ENCODE measurements around the gene PEDS1.

Gene PEDS1

DNA sequence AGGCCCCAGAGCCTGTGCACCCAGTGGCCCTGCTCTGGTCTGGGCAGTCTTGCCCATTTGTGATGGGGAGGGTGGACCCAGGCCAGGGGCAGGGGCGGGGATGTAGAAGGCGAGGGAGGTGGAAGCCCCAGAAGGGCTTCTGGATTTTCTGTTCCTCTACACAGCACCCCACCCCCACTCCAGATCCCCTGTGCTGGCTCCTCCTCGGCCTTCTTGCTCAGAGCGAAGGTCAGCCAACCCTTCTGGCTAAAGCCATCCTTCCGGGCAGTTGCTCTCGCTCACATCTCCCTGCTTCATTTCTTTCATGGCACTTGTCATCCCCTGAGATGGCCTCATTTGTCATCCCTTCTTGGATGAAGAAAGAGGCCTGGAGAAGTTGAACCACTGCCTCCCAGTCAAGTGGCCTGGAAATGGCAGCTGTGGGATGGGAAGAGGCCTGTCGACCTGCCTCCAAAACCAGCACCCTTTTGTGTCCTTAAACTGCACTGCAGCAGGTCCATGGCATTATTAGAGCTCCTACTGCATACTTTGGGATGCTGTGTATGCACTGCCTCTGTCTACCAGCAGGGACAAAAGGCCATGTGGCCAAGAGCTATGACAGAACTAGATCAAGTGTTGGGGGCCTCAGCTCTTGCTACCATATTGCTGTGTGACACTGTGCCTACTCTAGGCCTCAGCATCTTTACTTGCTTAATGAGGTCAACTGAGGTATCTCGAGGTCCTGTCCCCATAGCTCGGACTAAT lies 19.9 kb downstream of the PEDS1 start:
- no peak for DNase-seq

- no peak for DNase-seq
Observed at GRCh38 chr20:50133041-50133440, 20.5 kb downstream of the PEDS1 start.

DNA sequence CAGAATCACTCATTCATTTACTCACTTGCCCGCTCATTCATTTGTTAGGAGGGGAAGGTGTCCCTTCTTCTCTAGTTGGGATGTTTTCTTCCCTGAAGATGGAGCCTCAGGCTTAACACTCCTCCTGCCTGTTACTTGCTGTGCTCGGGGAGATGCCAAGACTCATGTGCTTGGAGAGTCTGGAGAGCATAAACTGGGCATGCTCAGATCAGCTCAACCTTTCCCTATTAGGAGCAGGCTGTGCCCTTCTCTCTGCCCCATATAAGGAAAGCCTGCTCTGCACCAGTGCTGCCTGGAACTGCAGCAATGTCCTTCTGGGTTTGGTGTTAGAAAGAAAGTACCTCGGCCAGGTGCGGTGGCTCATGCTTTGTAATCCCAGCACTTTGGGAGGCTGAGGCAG lies 22.5 kb downstream of the PEDS1 start:
- DNase-seq, result no peak

DNA sequence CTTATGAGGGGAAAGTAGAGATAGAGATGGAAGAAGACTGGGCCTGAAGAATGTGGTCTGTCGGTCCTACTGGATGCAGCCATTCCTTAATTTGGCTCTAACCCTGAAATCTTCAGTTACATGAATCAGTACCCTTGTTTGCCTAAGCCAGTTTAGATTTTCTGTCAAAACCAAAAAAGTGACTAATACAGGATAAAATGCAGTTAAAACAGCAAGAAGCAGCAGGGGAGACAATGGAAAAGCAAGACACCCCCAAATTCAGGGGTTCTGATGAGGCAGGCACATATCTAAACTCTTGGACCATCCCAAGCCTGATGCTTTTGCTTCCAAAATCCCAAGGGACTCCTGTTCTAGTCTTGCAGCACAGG lies 23.2 kb downstream of the PEDS1 start:
- DNase-seq, result no peak

- DNase-seq, result no peak
Observed at GRCh38 chr20:50129662-50130355, 23.7 kb downstream of the PEDS1 start.

DNA sequence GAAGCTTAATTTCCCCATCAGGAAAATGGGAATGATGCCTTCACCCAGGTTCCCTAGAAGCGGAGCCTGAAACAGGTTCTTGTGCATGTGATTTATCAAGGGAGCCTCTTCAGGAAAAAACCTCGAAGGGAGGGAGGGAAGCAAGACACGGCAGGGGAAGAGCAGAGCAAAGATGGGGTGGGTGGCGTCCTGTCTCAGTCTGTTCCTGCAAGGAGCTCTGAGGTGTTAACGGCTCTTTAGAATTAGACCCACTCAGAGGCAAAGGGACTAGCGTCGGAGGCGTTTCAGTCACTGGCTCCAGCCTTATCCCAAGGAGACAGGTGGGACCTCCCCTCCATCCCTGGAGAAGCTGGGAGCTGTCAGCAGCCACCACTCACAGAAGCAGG lies 25.0 kb downstream of the PEDS1 start:
- DNase-seq, result no peak

DNA sequence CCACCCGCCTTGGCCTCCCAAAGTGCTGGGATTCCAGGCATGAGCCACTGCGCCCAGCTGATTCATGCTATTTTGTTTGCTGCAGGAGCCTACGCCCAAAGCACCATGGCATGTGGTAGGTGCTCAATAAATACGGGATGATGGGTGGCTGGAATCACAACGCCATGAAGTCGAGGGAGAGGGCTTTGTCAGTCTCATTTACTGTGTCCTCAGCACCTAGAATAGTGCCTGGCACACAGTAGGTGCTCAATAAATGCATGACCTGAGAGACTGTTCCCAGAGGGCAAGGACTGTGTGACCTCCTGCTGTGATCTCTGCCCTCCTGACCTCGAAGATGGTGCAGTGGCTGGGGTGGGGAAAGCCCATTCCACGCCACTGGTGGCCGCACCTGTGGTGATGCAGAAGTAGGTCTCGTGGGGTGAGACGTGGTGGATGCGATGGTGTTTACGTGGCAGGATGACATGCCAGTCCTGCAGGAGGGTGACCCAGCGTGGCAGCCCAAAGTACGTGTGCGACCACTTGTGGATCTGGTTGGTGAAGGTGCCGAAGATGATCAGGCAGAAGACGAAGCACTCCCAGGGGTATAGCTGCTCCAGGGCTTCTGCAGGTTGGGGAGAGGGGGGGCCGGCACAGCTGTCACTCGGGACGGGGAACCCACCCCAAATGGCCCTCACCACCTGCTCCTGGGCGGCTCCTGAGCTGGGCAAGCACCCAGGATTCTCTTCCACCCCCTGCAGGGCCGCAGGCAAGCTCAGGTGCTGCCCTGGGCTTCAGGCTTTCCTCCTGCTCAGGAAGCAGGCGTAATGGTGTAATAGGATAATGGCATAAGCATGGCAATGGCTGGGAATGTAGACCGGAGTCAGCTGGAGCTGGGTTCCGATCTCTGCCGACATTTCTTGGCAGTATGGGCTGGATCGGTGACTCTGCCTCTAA lies 25.7 kb downstream of the PEDS1 start:
- DNase-seq, result no peak

DNA sequence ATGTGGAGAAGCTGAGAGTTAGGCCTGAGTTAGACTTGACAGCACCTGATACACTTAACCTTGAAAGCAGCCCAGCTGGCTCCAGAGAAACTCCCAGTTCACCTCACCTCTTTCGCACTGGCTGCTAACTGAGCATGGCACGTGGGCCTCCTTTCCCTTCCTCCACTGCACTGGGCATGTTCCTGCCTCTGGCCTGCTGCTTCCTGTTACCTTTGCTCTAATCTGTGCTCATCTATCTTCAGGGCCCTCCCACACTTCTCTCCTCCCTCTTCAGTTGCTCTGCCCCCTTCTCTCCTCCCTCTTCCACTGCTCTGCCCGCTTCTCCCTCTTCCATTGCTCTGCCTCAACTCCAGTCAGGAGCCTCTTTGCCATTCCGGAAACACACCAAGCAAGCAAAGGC lies 26.9 kb downstream of the PEDS1 start:
- no peak for DNase-seq

GRCh38 chr20:50125279-50125678 lies 28.2 kb downstream of the PEDS1 start:
- no peak for DNase-seq

GRCh38 chr20:50124496-50124895 lies 29.0 kb downstream of the PEDS1 start:
- DNase-seq, result no peak

GRCh38 chr20:50123418-50123817 lies 30.1 kb downstream of the PEDS1 start:
- DNase-seq, result no peak

GRCh38 chr20:50122763-50123162 lies 30.8 kb downstream of the PEDS1 start:
- no peak for DNase-seq

DNA sequence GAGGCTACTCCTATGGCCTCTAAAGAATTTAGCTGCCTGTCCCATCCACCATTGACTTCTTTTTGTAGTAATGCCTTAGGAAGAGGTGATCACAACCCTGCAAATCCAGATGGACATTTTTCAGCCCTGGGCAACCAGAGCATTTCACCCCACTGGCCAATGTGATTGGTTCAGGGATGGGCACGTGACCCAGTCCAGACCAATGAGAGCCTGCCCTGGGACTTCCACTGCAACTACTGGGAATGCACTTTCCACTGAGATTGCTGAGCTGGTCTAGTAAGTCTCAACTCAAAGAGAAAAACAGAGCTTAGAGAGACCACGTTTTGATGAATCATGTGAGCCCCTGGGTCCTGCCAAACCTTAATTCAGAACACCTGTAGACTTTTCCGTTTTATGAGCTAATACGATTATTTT lies 31.7 kb downstream of the PEDS1 start:
- DNase-seq, result no peak

DNA sequence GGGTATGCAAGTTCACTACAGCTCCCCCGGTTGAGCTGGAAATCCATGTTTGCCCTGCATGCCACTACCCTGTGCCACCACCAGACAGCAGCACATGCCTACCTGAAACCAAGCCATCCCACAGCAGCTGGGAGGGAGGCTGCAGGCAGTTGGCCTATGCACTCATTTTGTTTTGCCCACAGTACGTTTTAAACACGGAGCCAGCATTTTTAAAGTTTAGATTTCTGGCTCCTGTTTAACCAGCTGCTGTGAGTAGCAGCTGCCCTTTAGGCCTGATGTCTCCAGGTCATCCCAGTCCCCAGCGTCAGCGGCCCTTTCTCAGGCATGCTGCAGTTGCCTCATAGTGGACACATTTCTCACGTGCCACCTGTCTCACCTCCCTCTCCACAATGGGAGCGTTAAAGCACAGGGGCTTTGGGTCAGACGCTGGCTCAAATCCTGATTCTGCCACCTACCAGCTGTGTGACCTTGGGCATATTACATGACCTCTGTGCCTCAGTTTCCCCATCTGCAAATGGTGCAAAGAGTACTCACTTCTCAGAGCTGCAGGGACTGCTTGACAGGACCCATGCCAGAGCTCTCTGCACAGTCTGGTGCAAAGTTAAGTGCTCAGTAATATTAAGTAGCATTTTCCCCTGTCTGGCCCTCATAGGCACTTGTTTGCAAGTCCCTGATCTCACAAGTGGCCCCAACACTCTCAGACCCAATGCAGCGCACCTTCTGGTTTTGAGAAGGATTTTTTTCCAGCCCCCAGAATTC lies 32.4 kb downstream of the PEDS1 start:
- DNase-seq, result peak in 1 of 2 donors; percentile 42

- no peak for DNase-seq
Observed at GRCh38 chr20:50118203-50118602, 35.3 kb downstream of the PEDS1 start.

DNA sequence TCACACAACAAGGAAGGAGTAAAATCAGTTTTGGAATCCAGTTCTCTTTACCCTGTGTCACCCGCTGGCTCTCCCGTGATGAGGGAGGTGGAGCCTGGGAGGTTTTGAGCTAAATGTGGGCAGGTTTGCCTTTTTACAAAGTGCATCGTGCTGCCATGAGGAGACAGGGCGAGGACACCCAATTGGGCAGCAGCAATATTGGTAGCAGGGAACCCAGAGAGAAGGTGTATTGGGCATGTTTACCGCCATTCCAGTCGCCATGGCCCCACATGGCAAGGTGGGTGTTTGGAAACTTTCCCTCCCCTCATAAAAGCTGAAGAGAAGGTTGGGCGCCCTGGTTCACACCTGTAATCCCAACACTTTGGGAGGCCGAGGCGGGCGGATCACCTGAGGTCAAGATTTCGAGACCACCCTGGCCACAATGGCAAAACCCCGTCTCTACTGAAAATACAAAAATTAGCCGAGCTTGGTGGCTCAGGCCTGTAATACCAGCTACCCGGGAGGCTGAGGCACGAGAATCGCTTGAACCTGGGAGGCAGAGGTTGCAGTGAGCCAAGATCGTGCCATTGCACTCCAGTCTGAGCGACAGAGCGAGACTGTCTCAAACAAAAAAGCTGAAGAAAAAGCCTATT lies 37.0 kb downstream of the PEDS1 start:
- no peak for DNase-seq

DNA sequence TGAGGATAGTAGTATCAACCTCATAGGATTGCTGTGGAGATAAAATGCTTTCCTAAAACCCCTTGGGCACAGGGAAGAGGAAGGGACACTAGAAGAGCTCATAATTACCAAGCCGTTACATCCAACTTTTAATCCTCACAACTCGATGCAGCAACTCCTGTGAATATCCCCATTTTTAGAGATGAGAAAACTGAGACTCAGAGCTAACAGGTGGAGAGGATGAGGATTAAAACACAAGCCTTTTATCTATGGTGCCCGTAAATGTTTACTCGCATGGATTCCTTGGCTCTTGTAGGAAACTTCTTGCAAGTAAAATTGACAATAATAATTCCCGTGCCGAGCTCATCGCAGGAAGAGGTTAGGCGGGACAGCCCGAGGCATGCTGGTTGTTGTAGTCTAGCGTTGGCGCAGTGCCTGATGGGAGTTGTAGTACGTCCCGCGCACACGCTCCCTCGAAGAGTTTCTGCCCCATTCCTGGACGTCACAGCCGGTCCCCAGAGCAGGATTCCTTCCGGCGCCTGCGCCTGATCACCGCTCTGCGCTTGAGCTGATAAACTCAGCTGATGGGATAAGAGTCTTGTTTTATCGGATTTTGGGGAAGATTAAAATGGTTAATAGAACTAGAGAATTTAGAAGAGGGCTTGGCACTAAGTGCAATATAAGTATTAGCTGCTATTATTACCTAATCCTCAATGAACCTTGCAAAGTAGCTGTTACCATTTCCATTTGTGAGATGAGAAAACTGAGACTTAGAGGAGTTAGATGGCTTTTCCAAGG lies 37.7 kb downstream of the PEDS1 start:
- DNase-seq, result peak; percentile 83 to 84

GRCh38 chr20:50115041-50115512 lies 38.4 kb downstream of the PEDS1 start:
- no peak for DNase-seq

- DNase-seq, result no peak
Observed at GRCh38 chr20:50113420-50114224, 39.9 kb downstream of the PEDS1 start.

Data from stimulated activated CD4-positive, alpha-beta T cell treated with anti-CD3 and anti-CD28 coated beads, Interleukin-2, amount 100 ng/mL, for 48 hours (primary cell).